Adrenal gland (tissue), 19 donors: ENCODE results near the gene BACH1. TPM values are rescaled to one million over a fixed set of nuclear protein-coding genes. Genes with fewer than 3 reads are reported as not detected.
"Not testable (repeated sequence)": the region's sequence is repeated elsewhere in the genome, so short reads cannot be mapped to it uniquely, and the experiment has no call there.

Experiments used
- DNase-seq, 7 donors: peaks; one replicate each; pipeline ENCODE4 v3.0.0-alpha.2; 2019 to 2020
- H3K27ac ChIP-seq, 5 donors: fragments of 200-600 bp; sonication (generic) in 4 of 5; 1 replicate in 3 of 5; 2 replicates in 2 of 5; pipeline versions ENCODE4 v1.5.1 to v1.8.0; 2016 to 2020; ENCODE audit warnings: mild to moderate bottlenecking in 1 of 5
- H3K27me3 ChIP-seq: fragments of 200-600 bp; 2 replicates; pipeline ENCODE4 v1.8.0; 2021
- H3K36me3 ChIP-seq, 2 donors: fragments of 200-600 bp; replicated peaks in 1 of 2; 1 replicate in 1 of 2; 2 replicates in 1 of 2; pipeline versions ENCODE4 v1.5.1 to v1.8.0; 2018 to 2022
- H3K4me1 ChIP-seq, 2 donors: fragments of 200-600 bp; replicated peaks in 1 of 2; 1 replicate in 1 of 2; 2 replicates in 1 of 2; pipeline versions ENCODE4 v1.5.1 to v1.8.0; 2018 to 2021
- H3K4me3 ChIP-seq, 4 donors: fragments of 200-600 bp; sonication (generic) in 3 of 4; one replicate each; pipeline ENCODE4 v1.5.1; 2016 to 2018
- H3K9me3 ChIP-seq, 3 donors: fragments of 200-600 bp; sonication (generic) in 1 of 3; replicated peaks in 1 of 3; 1 replicate in 2 of 3; 2 replicates in 1 of 3; pipeline versions ENCODE4 v1.5.1 to v1.8.0; 2016 to 2021
- CTCF ChIP-seq, 6 experiments: fragments of 450-650 bp in 4 of 6; fragments of 200-600 bp in 2 of 6; sonication (generic) in 1 of 6; IDR thresholded peaks; 1 replicate in 5 of 6; 2 replicates in 1 of 6; pipeline versions ENCODE4 v1.5.1 to v1.8.0; 2016 to 2021; ENCODE audit warnings: antibody characterized with exemption in 6 of 6, mild to moderate bottlenecking in 2 of 6, moderate library complexity in 1 of 6
- POLR2A ChIP-seq, 2 donors: fragments of 450-650 bp; IDR thresholded peaks; one replicate each; pipeline ENCODE4 v1.6.1; 2017; ENCODE audit warnings: antibody characterized with exemption in 2 of 2, mild to moderate bottlenecking in 2 of 2, moderate library complexity in 1 of 2
- WGBS, 4 donors: extraction: QIAGEN DNeasy Blood & Tissue Kit in 2 of 4; methylation state at CpG; one replicate each; pipeline versions ENCODE4 v1.1.5 to v1.1.7; 2013 to 2017; 5-methylcytosine and 5-hydroxymethylcytosine counted together
- intact Hi-C, 2 donors: fragments of 100-400 bp; cut with DNase I; formaldehyde crosslinking; loops; one replicate each; pipeline versions ENCODE4 v1.14.1 to v1.15.0; 2022 to 2023
- long read RNA-seq, 10 donors: library from polyadenylated mRNA in 3 of 10; unstranded in 2 of 10; stranded (forward) in 1 of 10; transcript quantifications; one replicate each; pipeline ENCODE4 v2.0.0 and lab custom pipeline, GENCODE V29; 2021 to 2026
- polyA plus RNA-seq, 3 donors: library from polyadenylated mRNA; stranded (reverse); fragments of 200-250 nt in 2 of 3; fragments of 350-450 nt in 1 of 3; fragmentation: Illumina TruSeq in 1 of 3; extraction: RNeasy Lipid Tissue Mini Kit (QIAGEN cat#74804) in 1 of 3; gene quantifications; one replicate each; pipeline ENCODE4 v1.2.3, GENCODE V29; 2013 to 2014
- total RNA-seq, 9 donors: library from RNA; depleted of rRNA in 4 of 9; stranded (reverse); fragments of >200 nt in 4 of 9; fragments of 120-200 nt in 1 of 9; fragmentation: NEBNext Ultra II Directional in 1 of 9; extraction: Animal tissue kit (Norgen Biotek cat#: 25700) in 1 of 9; gene quantifications; one replicate each; pipeline versions ENCODE4 v1.1.0 to v1.2.4, GENCODE V29; 2013 to 2023
- donor health status: healthy with polysubstance abuse.
- donor health status: Bipolar disorder and iron deficiency.
- donor health status: DM: yes; HTN: yes; CAD: no.
- donor health status: DM: no; HTN: no; CAD: no.
- donor health status: DM: no; HTN: no; CAD: no.
- donor health status: DM: yes; HTN: yes; CAD: no.

BACH1 gene
- 10 to 100 TPM; 18.5 to 61.2 (median 46.2) TPM for total RNA-seq
- 10 to 100 TPM in 1 of 3 donors, 1 to 10 TPM in 2; 5.1 to 18.2 (median 6.2) TPM for polyA plus RNA-seq
- long read RNA-seq, donor 1, full-length matches to known transcripts: 5 of 5 reads
- long read RNA-seq, donor 1, partial matches to known transcripts: 0 of 5 reads
- long read RNA-seq, donor 1, other reads (novel, unspliced or antisense): 0 of 5 reads
- long read RNA-seq, donor 2, full-length matches to known transcripts: 3 of 31 reads
- long read RNA-seq, donor 2, partial matches to known transcripts: 16 of 31 reads
- long read RNA-seq, donor 2, other reads (novel, unspliced or antisense): 12 of 31 reads
- long read RNA-seq, donor 3, full-length matches to known transcripts: 2 of 2 reads
- long read RNA-seq, donor 3, partial matches to known transcripts: 0 of 2 reads
- long read RNA-seq, donor 3, other reads (novel, unspliced or antisense): 0 of 2 reads
- long read RNA-seq, donor 4, partial matches to known transcripts: 4 of 9 reads
- long read RNA-seq, donor 4, other reads (novel, unspliced or antisense): 5 of 9 reads
- long read RNA-seq, donor 5, full-length matches to known transcripts: 24 of 35 reads
- long read RNA-seq, donor 5, partial matches to known transcripts: 6 of 35 reads
- long read RNA-seq, donor 5, other reads (novel, unspliced or antisense): 5 of 35 reads
- long read RNA-seq, donor 6, full-length matches to known transcripts: 1 of 2 reads
- long read RNA-seq, donor 6, partial matches to known transcripts: 1 of 2 reads
- long read RNA-seq, donor 6, other reads (novel, unspliced or antisense): 0 of 2 reads
- long read RNA-seq, donor 7, full-length matches to known transcripts: 1 of 1 reads
- long read RNA-seq, donor 7, partial matches to known transcripts: 0 of 1 reads
- long read RNA-seq, donor 7, other reads (novel, unspliced or antisense): 0 of 1 reads
- long read RNA-seq, donor 8, full-length matches to known transcripts: 3 of 11 reads
- long read RNA-seq, donor 8, partial matches to known transcripts: 8 of 11 reads
- long read RNA-seq, donor 8, other reads (novel, unspliced or antisense): 0 of 11 reads
- long read RNA-seq, donor 9, full-length matches to known transcripts: 1 of 84 reads
- long read RNA-seq, donor 9, partial matches to known transcripts: 69 of 84 reads
- long read RNA-seq, donor 9, other reads (novel, unspliced or antisense): 14 of 84 reads
- long read RNA-seq, donor 10: 0 reads

- intact Hi-C loops: loop anchor here in 1 of 2 donors (10.0 kb wide), 1 partner anchor 134 kb away; no protein-coding TSS in a partner anchor
- H3K36me3 ChIP-seq: no peaks in the 10 kb centered on the region
- peak; percentile 88 to 92 (median 91) for DNase-seq
- H3K4me1 ChIP-seq: peaks cover 16 to 45% of the 10 kb centered on the region in 2 donors
- H3K27ac ChIP-seq: peak within 1 kb of the TSS in 4 of 5 donors; percentile 68 to 99 (median 91)
- no peaks in the 10 kb centered on the region for H3K9me3 ChIP-seq
- peak; percentile 84 to 95 for TF ChIP-seq POLR2A (IDR thresholded peaks at IDR 0.05)
- TF ChIP-seq CTCF (IDR thresholded peaks at IDR 0.05): peak in 3 of 6 experiments; percentile 34 to 52 (median 45)
- peak within 1 kb of the TSS; percentile 32 to 99 (median 86) for H3K4me3 ChIP-seq
- no peaks in the 10 kb centered on the region for H3K27me3 ChIP-seq
- 3 to 9% (median 4%) methylated on average over 9 to 87 of the region's 87 CpGs for WGBS, 4 donors
Observed at GRCh38 chr21:29298348-29299045, at the start of gene BACH1. TSS of gene BACH1 (plus strand) at chr21:29298922. CDS start at chr21:29321281, 22,359 bp downstream.

GRCh38 chr21:29249289-29249688, 49.4 kb upstream of the BACH1 start:
- H3K36me3 ChIP-seq, H3K27me3 ChIP-seq, DNase-seq, H3K4me3 ChIP-seq, H3K9me3 ChIP-seq, intact Hi-C loops, H3K4me1 ChIP-seq, H3K27ac ChIP-seq: not testable (repeated sequence)

- no peak overlapping the region for H3K27ac ChIP-seq
- H3K4me1 ChIP-seq: no peaks in the 10 kb centered on the region
- intact Hi-C loops: no loop called here
- H3K27me3 ChIP-seq: no peaks in the 10 kb centered on the region
- no peaks in the 10 kb centered on the region for H3K9me3 ChIP-seq
- no peak for DNase-seq
- TF ChIP-seq POLR2A (IDR thresholded peaks at IDR 0.05) (no peak), CTCF (IDR thresholded peaks at IDR 0.05) (no peak)
- WGBS, 4 donors: 63 to 77% (median 76%) methylated on average over 5 of the region's 5 CpGs
- H3K4me3 ChIP-seq: no peak overlapping the region
- no peaks in the 10 kb centered on the region for H3K36me3 ChIP-seq
Observed at GRCh38 chr21:29250636-29251035, 48.1 kb upstream of the BACH1 start.

- H3K27me3 ChIP-seq, H3K4me1 ChIP-seq, H3K4me3 ChIP-seq, H3K27ac ChIP-seq, H3K36me3 ChIP-seq, H3K9me3 ChIP-seq, DNase-seq, intact Hi-C loops: not testable (repeated sequence)
Observed at GRCh38 chr21:29253861-29254260, 44.9 kb upstream of the BACH1 start.
